NCI-H2081 (cell line): Measurements from ENCODE around the gene PCYT1A.
"Not testable (repeated sequence)": the region's sequence is repeated elsewhere in the genome, so short reads cannot be mapped to it uniquely, and the experiment has no call there.

Experiments used
- DNase-seq, 2 experiments: peaks; one replicate each; lab custom pipeline; 2025; lab: John Stamatoyannopoulos, UW

Gene PCYT1A

DNA sequence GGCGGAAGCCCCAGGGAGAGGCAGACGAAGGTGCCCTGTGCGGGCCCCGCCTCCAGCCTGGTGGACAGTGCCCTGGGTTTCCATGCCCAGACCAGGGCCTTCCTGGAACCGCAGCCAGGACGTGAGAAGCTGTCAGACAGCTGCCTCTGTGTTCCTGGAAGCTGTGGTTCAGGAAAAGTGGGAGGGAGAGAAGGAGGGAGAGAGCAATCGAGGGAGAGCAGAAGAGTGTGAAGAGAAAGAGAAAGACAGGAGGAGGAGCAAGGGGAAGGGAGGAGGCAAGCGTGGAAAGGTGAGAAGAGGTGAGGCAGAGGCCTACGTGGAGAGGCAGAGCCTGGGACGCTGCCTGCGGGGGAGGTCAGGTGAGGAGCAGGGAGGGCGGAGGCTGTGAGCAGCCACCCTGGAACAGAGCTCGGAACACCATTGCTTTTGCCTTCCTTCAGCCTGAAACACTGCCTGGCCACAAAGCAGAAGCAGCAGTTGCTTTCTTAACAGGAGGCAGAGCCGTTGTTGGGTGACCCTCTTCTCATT, 94.9 kb downstream of the PCYT1A start:
- DNase-seq, result no peak

- DNase-seq, result no peak
Measured at GRCh38 chr3:196192036-196192523, 95.4 kb downstream of the PCYT1A start.

DNA sequence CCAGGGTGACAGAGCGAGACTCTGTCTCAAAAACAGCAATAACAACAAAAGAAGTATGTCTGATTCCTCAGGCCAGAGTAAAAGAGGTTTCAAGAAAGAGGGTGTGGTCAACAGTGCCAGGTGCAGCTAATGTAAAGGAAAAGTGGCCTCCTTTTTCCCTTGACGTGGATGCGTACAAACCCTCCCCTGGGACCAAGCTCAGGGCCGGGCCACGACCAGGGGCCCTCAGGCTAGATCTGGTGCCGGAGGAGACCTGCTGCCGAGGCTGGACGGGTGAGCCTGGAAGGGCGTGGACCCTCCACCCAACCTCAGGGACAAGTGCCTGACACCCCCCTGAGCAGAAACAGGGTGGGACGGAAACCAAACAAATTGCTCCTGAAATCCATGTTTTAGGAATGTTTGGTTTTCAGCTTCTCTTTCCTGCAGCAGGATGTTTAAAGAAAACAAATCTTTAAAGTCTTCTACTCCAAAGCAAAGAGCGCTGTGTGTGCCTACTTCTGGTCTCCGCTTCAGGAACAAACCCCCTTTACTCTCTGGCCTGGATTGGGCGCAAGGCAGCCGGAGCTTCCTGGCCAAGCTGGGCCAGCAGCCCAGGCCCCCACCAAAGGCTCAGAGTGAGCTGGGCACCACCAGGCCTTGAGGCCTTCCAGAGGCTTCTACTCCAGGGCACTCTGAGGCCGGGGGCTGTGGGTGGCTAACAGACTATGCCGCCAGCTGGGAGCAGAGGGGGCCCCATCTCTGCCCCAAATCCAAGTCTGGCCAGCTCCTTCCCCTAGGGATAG, 97.8 kb downstream of the PCYT1A start:
- DNase-seq, result no peak

- peak; percentile 73 to 79 for DNase-seq
Measured at GRCh38 chr3:196186651-196187573, 100.6 kb downstream of the PCYT1A start.

DNA sequence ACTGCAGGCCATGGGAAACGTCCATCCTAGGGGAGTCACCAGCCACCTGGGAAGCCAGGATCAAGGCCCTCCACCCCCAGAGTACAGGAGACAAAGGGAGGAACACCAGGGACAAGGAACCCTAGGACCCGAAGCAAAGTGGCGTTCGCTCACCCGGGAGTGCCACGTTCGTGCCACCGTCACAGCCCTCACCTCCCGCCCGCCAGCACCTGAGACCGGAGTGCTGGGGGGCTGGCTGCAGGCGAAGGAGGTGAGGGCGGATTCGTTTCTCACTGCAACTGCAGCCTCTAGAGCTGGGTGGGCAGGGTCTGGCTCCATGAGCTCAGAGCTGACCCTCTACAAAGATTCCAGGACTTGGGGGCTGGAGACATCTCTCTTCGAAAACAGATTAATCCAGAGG, 102.6 kb downstream of the PCYT1A start:
- no peak for DNase-seq

- not testable (repeated sequence) for DNase-seq
Measured at GRCh38 chr3:196184169-196184432, 103.4 kb downstream of the PCYT1A start.

GRCh38 chr3:196181127-196181546, 106.4 kb downstream of the PCYT1A start:
- peak in 1 of 2 experiments; percentile 58 for DNase-seq

DNA sequence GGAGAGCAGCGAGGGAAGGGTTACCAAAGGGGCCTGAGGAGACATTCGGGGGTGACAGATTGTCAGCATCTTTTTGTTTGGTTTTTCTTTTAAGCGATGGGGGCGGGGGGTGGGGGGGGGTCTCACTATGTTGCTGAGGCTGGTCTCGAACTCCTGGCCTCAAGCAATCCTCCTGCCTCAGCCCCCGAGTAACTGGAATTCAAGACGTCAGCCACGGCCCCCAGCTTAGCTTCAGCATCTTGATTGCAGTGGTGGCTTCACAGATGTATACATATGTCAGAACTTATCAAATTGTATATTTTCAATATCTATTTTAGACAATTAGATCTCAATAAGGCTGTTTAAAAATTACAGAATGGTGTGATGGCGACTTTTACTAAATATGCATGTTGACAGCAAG, 107.2 kb downstream of the PCYT1A start:
- DNase-seq, result no peak
